Colonic mucosa (tissue), 4 donors: ENCODE data around the gene PDS5B. TPM values are rescaled to one million over a fixed set of nuclear protein-coding genes. Genes with fewer than 3 reads are reported as not detected.

Source experiments
- DNase-seq: peaks from one replicate; pipeline ENCODE4 v3.0.0-alpha.2; 2020
- H3K27ac ChIP-seq: fragments of 200-600 bp; one replicate; pipeline ENCODE4 v1.8.0; 2021
- H3K27me3 ChIP-seq: fragments of 200-600 bp; one replicate; pipeline ENCODE4 v1.8.0; 2021
- H3K36me3 ChIP-seq: fragments of 200-600 bp; one replicate; pipeline ENCODE4 v1.8.0; 2021
- H3K4me1 ChIP-seq: fragments of 200-600 bp; one replicate; pipeline ENCODE4 v1.8.0; 2021; ENCODE audit warnings: mild to moderate bottlenecking
- H3K4me3 ChIP-seq: fragments of 200-600 bp; one replicate; pipeline ENCODE4 v1.8.0; 2021
- H3K9ac ChIP-seq, 2 donors: one replicate each; pipeline ENCODE4 v1.7.0; 2013; ENCODE audit warnings: control low read depth in 2 of 2, low read depth in 2 of 2, low read length in 2 of 2
- H3K9me3 ChIP-seq: fragments of 200-600 bp; one replicate; pipeline ENCODE4 v1.8.0; 2021
- CTCF ChIP-seq: fragments of 200-600 bp; IDR thresholded peaks from one replicate; pipeline ENCODE4 v1.8.0; 2022; ENCODE audit warnings: antibody characterized with exemption, mild to moderate bottlenecking
- intact Hi-C: fragments of 100-400 bp; cut with DNase I; formaldehyde crosslinking; loops from one replicate; pipeline ENCODE4 v1.14.1; 2022
- total RNA-seq, 2 donors: library from RNA; stranded (reverse); fragmentation: NEBNext Ultra II Directional in 1 of 2; extraction: Animal tissue kit (Norgen Biotek cat#: 25700) in 1 of 2; gene quantifications; one replicate each; pipeline ENCODE4 v1.2.1, GENCODE V29; 2021
- donor health status: healthy.
- donor health status: DM: no; HTN: no; CAD: no.
- donor health status: DM: no; HTN: no; CAD: no.

The PDS5B gene
- total RNA-seq, 2 donors from 2014 or later = 34.0 to 37.0 TPM

- intact Hi-C loops = no loop called here
- no peaks in the 10 kb centered on the region for H3K36me3 ChIP-seq
- no peak for TF ChIP-seq CTCF
- no peak overlapping the region for H3K27ac ChIP-seq
- no peak overlapping the region for H3K4me3 ChIP-seq
- no peak overlapping the region for H3K9ac ChIP-seq
- H3K27me3 ChIP-seq = no peaks in the 10 kb centered on the region
- DNase-seq = no peak
- H3K9me3 ChIP-seq = no peaks in the 10 kb centered on the region
- H3K4me1 ChIP-seq = no peaks in the 10 kb centered on the region
These were observed 24.3 kb downstream of the PDS5B start for GRCh38 chr13:32610538-32610937.

GRCh38 chr13:32610977-32611376, 24.7 kb downstream of the PDS5B start:
- H3K36me3 ChIP-seq = no peaks in the 10 kb centered on the region

GRCh38 chr13:32616883-32617511, 30.7 kb downstream of the PDS5B start:
- no peak for TF ChIP-seq CTCF
- Histone ChIP-seq H3K9ac (no peak overlapping the region), H3K9me3 (no peaks in the 10 kb centered on the region), H3K4me3 (no peak overlapping the region), H3K36me3 (no peaks in the 10 kb centered on the region), H3K27me3 (no peaks in the 10 kb centered on the region), H3K27ac (no peak overlapping the region), H3K4me1 (no peaks in the 10 kb centered on the region)
- DNase-seq = no peak
- intact Hi-C loops = no loop called here

More at GRCh38 chr13:32610977-32611376, 24.7 kb downstream of the PDS5B start:
- TF ChIP-seq CTCF = no peak
- Histone ChIP-seq H3K4me1 (no peaks in the 10 kb centered on the region), H3K27ac (no peak overlapping the region), H3K27me3 (no peaks in the 10 kb centered on the region), H3K4me3 (no peak overlapping the region), H3K9ac (no peak overlapping the region), H3K9me3 (no peaks in the 10 kb centered on the region)
- intact Hi-C loops = no loop called here
- no peak for DNase-seq

GRCh38 chr13:32622827-32623226, 36.6 kb downstream of the PDS5B start:
- DNase-seq = no peak
- no peaks in the 10 kb centered on the region for H3K9me3 ChIP-seq
- H3K27me3 ChIP-seq = no peaks in the 10 kb centered on the region
- no peaks in the 10 kb centered on the region for H3K36me3 ChIP-seq
- no peaks in the 10 kb centered on the region for H3K4me1 ChIP-seq
- intact Hi-C loops = no loop called here
- no peak overlapping the region for H3K9ac ChIP-seq
- H3K4me3 ChIP-seq = no peak overlapping the region
- TF ChIP-seq CTCF = no peak
- no peak overlapping the region for H3K27ac ChIP-seq

- Histone ChIP-seq H3K9me3 (no peaks in the 10 kb centered on the region), H3K36me3 (no peaks in the 10 kb centered on the region), H3K4me3 (no peak overlapping the region), H3K4me1 (no peaks in the 10 kb centered on the region), H3K27ac (no peak overlapping the region), H3K9ac (no peak overlapping the region), H3K27me3 (no peaks in the 10 kb centered on the region)
- intact Hi-C loops = no loop called here
- TF ChIP-seq CTCF = no peak
- DNase-seq = no peak
These were observed 38.2 kb downstream of the PDS5B start for GRCh38 chr13:32624441-32624840.
